ENCODE results near the gene STC2. TPM values are rescaled to one million over a fixed set of nuclear protein-coding genes. Genes with fewer than 3 reads are reported as not detected.
A peak's percentile ranks its signal among the peaks of the same experiment; 100 is the strongest.

Gene STC2
- total and polyA plus RNA-seq, 2 experiments from 2014 or later = 184 to 330 TPM

GRCh38 chr5:173334808-173335207, 6.6 kb upstream of the STC2 start:
- Histone ChIP-seq H3K9me3 (ENCODE audit: low read depth) (no peaks in the 10 kb centered on the region), H4K20me1 (ENCODE audit: insufficient read depth) (no peaks in the 10 kb centered on the region), H3K79me2 (ENCODE audit: insufficient read depth) (no peaks in the 10 kb centered on the region), H3K4me3 (no peak overlapping the region), H3F3A (ENCODE audit: insufficient read depth) (peaks cover 23% of the 10 kb centered on the region), H3K9me2 (ENCODE audit: insufficient read depth) (no peaks in the 10 kb centered on the region), H3K27me3 (replicated peaks; ENCODE audit: insufficient read depth) (no peaks in the 10 kb centered on the region), H3K4me1 (ENCODE audit: insufficient read depth) (peaks cover 20% of the 10 kb centered on the region), H3K27ac (peak overlapping the region; percentile 77), H2AFZ (no peak overlapping the region), H3K9ac (0 out of 2 replicates have a peak overlapping the region, but pooled peaks have one; percentile 14), H3K4me2 (ENCODE audit: unreplicated experiment) (peak overlapping the region; percentile 43), H3K36me3 (ENCODE audit: low read depth) (no peaks in the 10 kb centered on the region)
- DNase-seq = peak; percentile 51
- 90 to 97% methylated on average over 2 of the region's 2 CpGs for WGBS, 2 experiments (ENCODE audit: low coverage in 1 of 2, low lambda C conversion rate in 2 of 2, missing lambda C conversion rate in 2 of 2)
- in situ Hi-C loops (cut with MboI) = loop anchor here (5.0 kb wide), 1 partner anchor 43 kb away; no protein-coding TSS in a partner anchor
- TF ChIP-seq EZH2phosphoT487 (IDR thresholded peaks at IDR 0.05; ENCODE audit: insufficient read depth, low read depth) (no peak), EZH2 (IDR thresholded peaks at IDR 0.05; ENCODE audit: insufficient read depth, poor library complexity, severe bottlenecking) (no peak)

GRCh38 chr5:173333925-173334661, 5.9 kb upstream of the STC2 start:
- 49 to 54% methylated on average over 4 of the region's 4 CpGs for WGBS, 2 experiments (ENCODE audit: low coverage in 1 of 2, low lambda C conversion rate in 2 of 2, missing lambda C conversion rate in 2 of 2)
- H3F3A ChIP-seq (ENCODE audit: insufficient read depth) = peaks cover 23% of the 10 kb centered on the region
- H3K4me1 ChIP-seq (ENCODE audit: insufficient read depth) = peaks cover 20% of the 10 kb centered on the region
- in situ Hi-C loops (cut with MboI) = loop anchor here (5.0 kb wide), 1 partner anchor 42 kb away; no protein-coding TSS in a partner anchor
- H3K36me3 ChIP-seq (ENCODE audit: low read depth) = no peaks in the 10 kb centered on the region
- no peaks in the 10 kb centered on the region for H3K9me3 ChIP-seq (ENCODE audit: low read depth)
- H3K27me3 ChIP-seq (replicated peaks; ENCODE audit: insufficient read depth) = no peaks in the 10 kb centered on the region
- 0 out of 2 replicates have a peak overlapping the region, but pooled peaks have one; percentile 25 for H2AFZ ChIP-seq
- H3K4me2 ChIP-seq (ENCODE audit: unreplicated experiment) = peak overlapping the region; percentile 43
- peak overlapping the region; percentile 18; the same call in 1 of the 2 replicates for H3K9ac ChIP-seq
- no peak overlapping the region for H3K4me3 ChIP-seq
- TF ChIP-seq EZH2 (IDR thresholded peaks at IDR 0.05; ENCODE audit: insufficient read depth, poor library complexity, severe bottlenecking) (no peak), EZH2phosphoT487 (IDR thresholded peaks at IDR 0.05; ENCODE audit: insufficient read depth, low read depth) (no peak)
- no peaks in the 10 kb centered on the region for H3K79me2 ChIP-seq (ENCODE audit: insufficient read depth)
- H3K9me2 ChIP-seq (ENCODE audit: insufficient read depth) = no peaks in the 10 kb centered on the region
- DNase-seq = peak; percentile 72
- H3K27ac ChIP-seq = peak overlapping the region; percentile 77
- no peaks in the 10 kb centered on the region for H4K20me1 ChIP-seq (ENCODE audit: insufficient read depth)

GRCh38 chr5:173331956-173332479, 3.8 kb upstream of the STC2 start:
- Histone ChIP-seq H3K27me3 (replicated peaks; ENCODE audit: insufficient read depth) (no peaks in the 10 kb centered on the region), H3K36me3 (ENCODE audit: low read depth) (no peaks in the 10 kb centered on the region), H4K20me1 (ENCODE audit: insufficient read depth) (no peaks in the 10 kb centered on the region), H2AFZ (no peak overlapping the region), H3K9ac (no peak overlapping the region), H3K9me2 (ENCODE audit: insufficient read depth) (no peaks in the 10 kb centered on the region), H3K4me3 (no peak overlapping the region), H3F3A (ENCODE audit: insufficient read depth) (peaks cover 27% of the 10 kb centered on the region), H3K27ac (no peak overlapping the region), H3K4me2 (ENCODE audit: unreplicated experiment) (no peak overlapping the region), H3K79me2 (ENCODE audit: insufficient read depth) (peaks cover 13% of the 10 kb centered on the region), H3K9me3 (ENCODE audit: low read depth) (no peaks in the 10 kb centered on the region), H3K4me1 (ENCODE audit: insufficient read depth) (peaks cover 20% of the 10 kb centered on the region)
- 50 to 53% methylated on average over 16 of the region's 16 CpGs for WGBS, 2 experiments (ENCODE audit: low coverage in 1 of 2, low lambda C conversion rate in 2 of 2, missing lambda C conversion rate in 2 of 2)
- in situ Hi-C loops (cut with MboI) = loop anchor here (5.0 kb wide), 1 partner anchor 40 kb away; no protein-coding TSS in a partner anchor
- DNase-seq = peak; percentile 90
- TF ChIP-seq EZH2 (IDR thresholded peaks at IDR 0.05; ENCODE audit: insufficient read depth, poor library complexity, severe bottlenecking) (no peak), EZH2phosphoT487 (IDR thresholded peaks at IDR 0.05; ENCODE audit: insufficient read depth, low read depth) (no peak)

GRCh38 chr5:173331287-173331686, 3.1 kb upstream of the STC2 start:
- Histone ChIP-seq H3K79me2 (ENCODE audit: insufficient read depth) (peaks cover 20% of the 10 kb centered on the region), H3K9me2 (ENCODE audit: insufficient read depth) (no peaks in the 10 kb centered on the region)
- in situ Hi-C loops (cut with MboI) = loop anchor here (5.0 kb wide), 1 partner anchor 39 kb away; no protein-coding TSS in a partner anchor

More at GRCh38 chr5:173331287-173331686, 3.1 kb upstream of the STC2 start:
- Histone ChIP-seq H3K9ac (no peak overlapping the region), H3K9me3 (ENCODE audit: low read depth) (no peaks in the 10 kb centered on the region), H3K36me3 (ENCODE audit: low read depth) (no peaks in the 10 kb centered on the region), H2AFZ (no peak overlapping the region), H3K4me3 (no peak overlapping the region), H3K4me2 (ENCODE audit: unreplicated experiment) (no peak overlapping the region), H3F3A (ENCODE audit: insufficient read depth) (peaks cover 27% of the 10 kb centered on the region), H3K27me3 (replicated peaks; ENCODE audit: insufficient read depth) (no peaks in the 10 kb centered on the region), H3K4me1 (ENCODE audit: insufficient read depth) (peaks cover 20% of the 10 kb centered on the region), H3K27ac (no peak overlapping the region), H4K20me1 (ENCODE audit: insufficient read depth) (no peaks in the 10 kb centered on the region)
- 98 to 100% methylated on average over 4 of the region's 4 CpGs for WGBS, 2 experiments (ENCODE audit: low coverage in 1 of 2, low lambda C conversion rate in 2 of 2, missing lambda C conversion rate in 2 of 2)
- TF ChIP-seq EZH2phosphoT487 (IDR thresholded peaks at IDR 0.05; ENCODE audit: insufficient read depth, low read depth) = no peak
- no peak for TF ChIP-seq EZH2 (IDR thresholded peaks at IDR 0.05; ENCODE audit: insufficient read depth, poor library complexity, severe bottlenecking)
- DNase-seq = no peak
